ENCODE results near the gene PLA2G3.

Gene PLA2G3

DNA sequence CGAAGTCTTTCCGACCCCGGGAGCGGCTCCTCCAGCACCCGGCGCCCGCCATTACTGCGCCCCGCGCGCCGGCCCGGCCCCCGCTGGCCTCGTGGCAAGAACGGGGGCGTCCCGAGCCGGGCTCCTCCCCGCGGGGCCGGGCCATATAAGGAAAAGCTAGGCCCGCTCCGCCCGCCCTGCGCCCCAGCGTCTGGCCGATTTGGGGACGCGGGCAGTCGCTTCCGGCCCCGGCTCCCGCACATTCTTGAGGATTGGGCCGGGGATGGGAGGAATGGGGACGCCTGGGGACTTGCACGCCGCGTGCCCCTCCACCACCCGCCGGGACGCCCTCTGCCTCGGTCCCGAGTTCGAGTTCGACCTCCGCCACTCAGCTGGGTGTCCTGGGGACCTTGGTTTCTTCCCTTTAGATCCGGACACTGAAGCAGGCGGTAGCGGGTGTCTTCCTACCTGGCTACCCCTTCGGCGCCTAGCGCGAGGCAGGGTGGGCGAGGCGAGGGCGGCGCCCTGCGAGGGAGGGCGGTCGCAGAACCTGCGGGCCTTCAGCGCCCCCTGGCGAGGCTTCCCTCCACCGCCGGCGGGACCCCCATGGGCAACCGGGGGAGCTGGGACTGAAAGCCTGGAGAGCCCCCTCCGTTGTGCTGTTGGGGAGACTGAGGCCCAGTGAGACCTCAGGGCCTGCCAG is 55.4 kb downstream of the PLA2G3 start:
- peak; percentile 94 for FAIRE-seq
- TF ChIP-seq POLR2A (IDR thresholded peaks at IDR 0.05; ENCODE audit: low read depth, low read length): peak; percentile 74
- no peak for TF ChIP-seq SPI1 (IDR thresholded peaks at IDR 0.05; ENCODE audit: low read depth, low read length)
- TF ChIP-seq PAX5 (IDR thresholded peaks at IDR 0.05; ENCODE audit: insufficient read depth, low read length, severe bottlenecking): no peak
- peak; percentile 74; the same call in 1 of the 2 replicates for TF ChIP-seq TAF1 (IDR thresholded peaks at IDR 0.05; ENCODE audit: low read depth, low read length)
- TF ChIP-seq POLR2AphosphoS5 (IDR thresholded peaks at IDR 0.05; ENCODE audit: low read depth, low read length): peak; percentile 74
- no peak for TF ChIP-seq POU2F2 (IDR thresholded peaks at IDR 0.05; ENCODE audit: low read depth, low read length)
- DNase-seq (ENCODE audit: insufficient read length, low spot score): peak; percentile 95
